Colonic mucosa (tissue), 4 donors: ENCODE measurements around the gene SPOP. TPM values are rescaled to one million over a fixed set of nuclear protein-coding genes. Genes with fewer than 3 reads are reported as not detected.

Source experiments
- DNase-seq: peaks from one replicate; pipeline ENCODE4 v3.0.0-alpha.2; 2020
- H3K27ac ChIP-seq: fragments of 200-600 bp; one replicate; pipeline ENCODE4 v1.8.0; 2021
- H3K27me3 ChIP-seq: fragments of 200-600 bp; one replicate; pipeline ENCODE4 v1.8.0; 2021
- H3K36me3 ChIP-seq: fragments of 200-600 bp; one replicate; pipeline ENCODE4 v1.8.0; 2021
- H3K4me1 ChIP-seq: fragments of 200-600 bp; one replicate; pipeline ENCODE4 v1.8.0; 2021; ENCODE audit warnings: mild to moderate bottlenecking
- H3K4me3 ChIP-seq: fragments of 200-600 bp; one replicate; pipeline ENCODE4 v1.8.0; 2021
- H3K9ac ChIP-seq, 2 donors: one replicate each; pipeline ENCODE4 v1.7.0; 2013; ENCODE audit warnings: control low read depth in 2 of 2, low read depth in 2 of 2, low read length in 2 of 2
- H3K9me3 ChIP-seq: fragments of 200-600 bp; one replicate; pipeline ENCODE4 v1.8.0; 2021
- intact Hi-C: fragments of 100-400 bp; cut with DNase I; formaldehyde crosslinking; loops from one replicate; pipeline ENCODE4 v1.14.1; 2022
- total RNA-seq, 2 donors: library from RNA; stranded (reverse); fragmentation: NEBNext Ultra II Directional in 1 of 2; extraction: Animal tissue kit (Norgen Biotek cat#: 25700) in 1 of 2; gene quantifications; one replicate each; pipeline ENCODE4 v1.2.1, GENCODE V29; 2021
- TF ChIP-seq, protein P1 (sequence below): fragments of 200-600 bp; IDR thresholded peaks from one replicate; pipeline ENCODE4 v1.8.0; 2022; ENCODE audit warnings: antibody characterized with exemption, mild to moderate bottlenecking
- donor health status: healthy.
- donor health status: DM: no; HTN: no; CAD: no.
- donor health status: DM: no; HTN: no; CAD: no.

Gene SPOP
- total RNA-seq, 2 donors from 2014 or later = 60.5 to 83.2 TPM

DNA sequence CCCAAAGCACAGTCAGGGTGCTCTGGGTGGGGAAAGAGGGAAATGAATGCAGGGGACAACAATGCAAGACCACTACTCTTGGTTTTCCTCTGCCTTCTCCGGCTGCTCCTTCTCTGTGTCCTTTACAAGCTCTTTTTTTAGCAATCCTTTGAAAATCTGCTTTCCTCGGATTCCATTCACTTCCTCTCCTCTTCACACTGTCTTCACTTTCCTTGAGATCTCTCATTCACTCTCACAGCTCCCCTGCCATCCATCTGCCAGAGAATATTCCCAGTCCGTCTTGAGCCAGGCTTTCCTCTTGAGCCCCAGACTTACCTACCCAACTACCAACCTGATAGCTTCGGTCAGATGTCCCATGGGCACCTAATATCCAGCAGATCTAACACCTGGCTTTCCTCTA lies 11.0 kb upstream of the SPOP start:
- Histone ChIP-seq H3K27ac (no peak overlapping the region), H3K27me3 (no peaks in the 10 kb centered on the region), H3K4me1 (no peaks in the 10 kb centered on the region), H3K9ac (no peak overlapping the region), H3K4me3 (no peak overlapping the region), H3K36me3 (no peaks in the 10 kb centered on the region), H3K9me3 (no peaks in the 10 kb centered on the region)
- intact Hi-C loops = no loop called here
- TF ChIP-seq, protein P1, sequence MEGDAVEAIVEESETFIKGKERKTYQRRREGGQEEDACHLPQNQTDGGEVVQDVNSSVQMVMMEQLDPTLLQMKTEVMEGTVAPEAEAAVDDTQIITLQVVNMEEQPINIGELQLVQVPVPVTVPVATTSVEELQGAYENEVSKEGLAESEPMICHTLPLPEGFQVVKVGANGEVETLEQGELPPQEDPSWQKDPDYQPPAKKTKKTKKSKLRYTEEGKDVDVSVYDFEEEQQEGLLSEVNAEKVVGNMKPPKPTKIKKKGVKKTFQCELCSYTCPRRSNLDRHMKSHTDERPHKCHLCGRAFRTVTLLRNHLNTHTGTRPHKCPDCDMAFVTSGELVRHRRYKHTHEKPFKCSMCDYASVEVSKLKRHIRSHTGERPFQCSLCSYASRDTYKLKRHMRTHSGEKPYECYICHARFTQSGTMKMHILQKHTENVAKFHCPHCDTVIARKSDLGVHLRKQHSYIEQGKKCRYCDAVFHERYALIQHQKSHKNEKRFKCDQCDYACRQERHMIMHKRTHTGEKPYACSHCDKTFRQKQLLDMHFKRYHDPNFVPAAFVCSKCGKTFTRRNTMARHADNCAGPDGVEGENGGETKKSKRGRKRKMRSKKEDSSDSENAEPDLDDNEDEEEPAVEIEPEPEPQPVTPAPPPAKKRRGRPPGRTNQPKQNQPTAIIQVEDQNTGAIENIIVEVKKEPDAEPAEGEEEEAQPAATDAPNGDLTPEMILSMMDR = no peak
- no peak for DNase-seq

DNA sequence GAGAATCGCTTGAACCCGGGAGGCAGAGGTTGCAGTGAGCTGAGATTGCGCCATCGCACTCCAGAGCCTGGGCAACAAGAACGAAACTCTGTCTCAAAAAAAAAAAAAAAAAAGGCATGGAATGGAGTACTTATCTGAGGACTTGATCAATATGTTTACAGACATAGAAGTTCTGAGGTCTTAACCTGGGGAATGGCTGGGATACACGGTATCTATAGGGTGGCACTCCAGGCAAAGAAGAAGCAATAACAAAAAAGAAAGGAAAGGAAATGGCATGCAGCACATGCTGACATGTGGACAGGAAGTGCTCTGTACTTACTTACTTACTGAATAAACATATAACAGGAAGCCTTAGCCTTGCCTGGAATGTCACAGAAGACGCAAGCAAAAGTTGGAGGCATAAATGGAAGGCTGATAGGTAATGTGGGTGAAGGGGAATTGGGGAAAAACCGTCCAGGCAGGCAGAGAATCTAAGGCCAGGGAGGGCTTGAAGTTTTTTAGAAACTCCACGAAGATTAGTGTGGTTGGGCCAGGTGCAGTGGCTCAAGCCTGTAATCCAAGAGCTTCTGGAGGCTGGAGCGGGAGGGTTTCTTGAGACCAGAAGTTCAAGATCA lies 10.1 kb upstream of the SPOP start:
- Histone ChIP-seq H3K36me3 (no peaks in the 10 kb centered on the region), H3K4me1 (no peaks in the 10 kb centered on the region), H3K27ac (peak overlapping the region; percentile 44), H3K27me3 (no peaks in the 10 kb centered on the region), H3K4me3 (no peak overlapping the region), H3K9me3 (no peaks in the 10 kb centered on the region), H3K9ac (peak overlapping the region in 1 of 2 donors; percentile 35)
- DNase-seq = no peak
- TF ChIP-seq, protein P1 = no peak
- intact Hi-C loops = no loop called here

DNA sequence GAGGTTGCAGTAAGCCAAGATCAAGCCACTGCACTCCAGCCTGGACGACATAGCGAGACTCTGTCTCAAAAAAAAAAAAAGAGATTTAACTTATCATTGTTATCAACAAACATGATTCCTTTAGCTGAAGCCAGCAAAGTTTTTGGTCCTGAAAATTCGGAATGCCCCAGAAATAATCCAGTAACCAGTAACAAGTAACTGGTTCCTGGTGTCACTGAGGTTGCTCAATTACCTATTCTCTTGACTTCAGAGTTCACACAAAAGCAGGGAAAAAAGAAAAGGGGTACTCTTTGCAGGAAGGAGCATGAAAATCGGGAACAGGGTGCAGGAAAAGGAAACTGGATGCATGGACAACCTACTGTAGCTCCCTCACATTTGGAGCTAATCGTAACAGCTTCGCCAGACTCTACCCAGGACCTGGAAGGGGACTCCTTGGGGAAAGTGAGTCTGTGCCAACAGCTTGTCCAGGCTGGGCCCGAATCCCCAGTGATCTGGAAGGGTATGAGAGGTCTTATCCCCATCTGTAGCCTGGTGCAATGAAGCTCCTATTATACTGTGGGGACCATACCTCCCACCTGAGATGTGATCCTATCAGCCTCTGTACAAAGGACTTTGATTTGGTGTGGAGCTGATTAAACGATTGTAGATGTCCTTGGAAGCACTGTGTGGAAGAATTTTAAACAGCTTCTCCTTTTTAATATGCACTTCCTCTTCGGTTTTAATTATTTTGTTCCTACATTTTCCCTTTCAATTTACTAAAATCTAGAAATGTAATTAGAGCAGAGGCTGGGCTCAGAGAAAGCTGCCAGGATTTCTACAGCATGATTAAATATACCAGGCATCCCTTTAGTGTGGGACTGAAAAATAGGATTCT lies 3.4 kb upstream of the SPOP start:
- no peaks in the 10 kb centered on the region for H3K36me3 ChIP-seq
- H3K9me3 ChIP-seq = no peaks in the 10 kb centered on the region
- H3K4me1 ChIP-seq = peaks cover 6% of the 10 kb centered on the region
- no peak overlapping the region for H3K27ac ChIP-seq
- TF ChIP-seq, protein P1 = no peak
- intact Hi-C loops = no loop called here
- H3K27me3 ChIP-seq = no peaks in the 10 kb centered on the region
- H3K4me3 ChIP-seq = no peak overlapping the region
- no peak overlapping the region for H3K9ac ChIP-seq
- no peak for DNase-seq

DNA sequence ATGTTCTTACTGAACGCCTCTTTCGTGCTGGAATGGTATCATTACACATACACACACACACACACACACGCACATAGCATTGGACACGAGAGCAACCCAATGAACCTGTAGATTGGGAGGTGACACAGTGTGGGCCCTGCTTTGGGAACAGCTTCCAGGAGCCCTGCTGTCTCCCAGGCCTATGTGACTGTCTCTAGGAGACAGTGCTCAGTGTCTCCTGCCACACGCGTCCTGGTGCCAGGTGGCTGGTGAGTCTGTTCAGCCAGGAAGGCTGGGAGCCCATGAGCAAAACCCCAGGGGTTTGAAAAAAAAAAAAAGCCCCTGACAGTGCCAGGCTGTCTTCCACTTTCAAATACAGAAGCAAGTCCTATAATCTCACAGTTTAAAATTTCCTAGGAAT lies 2.4 kb upstream of the SPOP start:
- H3K4me1 ChIP-seq = peaks cover 12% of the 10 kb centered on the region
- H3K27ac ChIP-seq = no peak overlapping the region
- H3K4me3 ChIP-seq = no peak overlapping the region
- intact Hi-C loops = no loop called here
- H3K9me3 ChIP-seq = no peaks in the 10 kb centered on the region
- TF ChIP-seq, protein P1 = no peak
- H3K9ac ChIP-seq = no peak overlapping the region
- no peaks in the 10 kb centered on the region for H3K27me3 ChIP-seq
- no peak for DNase-seq
- H3K36me3 ChIP-seq = no peaks in the 10 kb centered on the region

DNA sequence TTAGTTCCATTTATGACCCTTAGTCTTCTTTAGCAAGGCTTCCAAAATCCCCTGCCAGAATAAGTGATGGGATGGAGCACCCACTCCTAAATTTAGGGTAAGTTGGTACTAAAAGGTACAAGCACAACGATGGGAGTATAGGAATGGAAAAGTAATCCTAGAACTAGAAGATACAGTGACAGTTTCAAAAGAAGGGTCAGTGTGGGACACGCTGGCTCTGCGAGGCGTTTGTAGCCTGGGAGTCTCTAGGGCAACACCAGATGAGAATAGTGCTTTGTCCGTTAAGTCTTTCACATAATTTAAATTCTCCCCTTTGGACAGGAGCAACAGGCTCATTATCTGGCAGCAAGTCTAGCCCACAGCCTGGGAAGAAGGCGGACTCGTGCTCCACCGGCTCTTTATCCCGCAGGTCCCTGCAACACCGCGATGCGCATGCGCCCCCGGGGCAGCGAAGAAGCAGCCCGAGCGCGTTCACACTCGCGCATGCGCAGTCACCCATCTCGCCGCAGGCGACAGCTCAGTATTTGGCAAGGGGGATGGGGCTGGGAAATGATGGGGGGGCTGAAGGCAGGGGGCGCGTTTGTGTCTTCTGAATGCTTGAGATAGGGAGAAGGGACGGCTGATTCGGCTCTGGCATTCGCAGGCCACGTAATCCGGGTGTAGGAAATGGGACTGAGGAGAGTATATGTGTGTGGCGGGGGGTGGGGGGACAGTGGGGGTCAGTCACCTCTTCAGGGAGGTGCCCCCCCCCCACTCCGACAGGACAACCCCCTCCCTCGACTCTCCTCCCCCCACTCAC lies 564 bp downstream of the SPOP start:
- Histone ChIP-seq H3K27me3 (no peaks in the 10 kb centered on the region), H3K27ac (peak overlapping the region; percentile 97), H3K36me3 (no peaks in the 10 kb centered on the region), H3K9ac (peak overlapping the region; percentile 89 to 92), H3K9me3 (no peaks in the 10 kb centered on the region), H3K4me1 (peaks cover 17% of the 10 kb centered on the region), H3K4me3 (peak overlapping the region; percentile 59)
- intact Hi-C loops = no loop called here
- TF ChIP-seq, protein P1 = no peak
- peak; percentile 97 for DNase-seq
